ENCODE measurements around the gene TEX19. TPM values are rescaled to one million over a fixed set of nuclear protein-coding genes. Genes with fewer than 3 reads are reported as not detected.

Gene TEX19
- total and polyA plus RNA-seq, 2 of the 4 experiments (the other 2 are of a cell fraction) = under 0.01 to 0.03 TPM

GRCh38 chr17:82374626-82375331 lies 15.7 kb downstream of the TEX19 start:
- H2BK120ac ChIP-seq (ENCODE audit: low read depth, low read length) = no peak overlapping the region
- dilution Hi-C loops (cut with HindIII; ENCODE audit: low sequenced_read_pairs, unreplicated experiment) (no loop called here), in situ Hi-C loops (cut with MboI; ENCODE audit: low sequenced_read_pairs) (no loop called here), intact Hi-C loops (cut with micrococcal nuclease) (no loop called here)
- H2BK5ac ChIP-seq (ENCODE audit: low read depth, low read length, poor library complexity, severe bottlenecking) = no peak overlapping the region
- H3K9me3 ChIP-seq (ENCODE audit: control insufficient read depth, insufficient read depth, low read length) = no peaks in the 10 kb centered on the region
- 38% methylated on average over 59 of the region's 79 CpGs; no CpG with 5 or more reads in 1 of the 2 experiments for WGBS, 2 experiments (ENCODE audit: extremely low coverage in 2 of 2, insufficient read length in 1 of 2)
- no peaks in the 10 kb centered on the region for H3K79me1 ChIP-seq (ENCODE audit: low read depth in 1 of 2, low read length in 2 of 2)
- H3K36me3 ChIP-seq (ENCODE audit: control insufficient read depth, insufficient read depth, low read length) = no peaks in the 10 kb centered on the region
- no peak overlapping the region for H3K18ac ChIP-seq (ENCODE audit: low read depth, low read length)
- no peaks in the 10 kb centered on the region for H3K9me1 ChIP-seq (ENCODE audit: insufficient read depth, low read length)
- H4K5ac ChIP-seq (ENCODE audit: low read depth, low read length) = no peak overlapping the region
- TF ChIP-seq CEBPB (IDR thresholded peaks at IDR 0.05; ENCODE audit: low read depth, low read length) (no peak), RAD21 (IDR thresholded peaks at IDR 0.05; ENCODE audit: low read length) (no peak), CHD1 (IDR thresholded peaks at IDR 0.05; ENCODE audit: low read depth, low read length) (no peak), MAFK (IDR thresholded peaks at IDR 0.05; ENCODE audit: low read depth, low read length) (no peak), USF2 (IDR thresholded peaks at IDR 0.05; ENCODE audit: low read depth, low read length) (no peak), FOS (IDR thresholded peaks at IDR 0.05; ENCODE audit: low read depth, low read length) (no peak), RCOR1 (IDR thresholded peaks at IDR 0.05; ENCODE audit: insufficient replicate concordance, low read length) (no peak), POLR2A (IDR thresholded peaks at IDR 0.05; ENCODE audit: low read depth, low read length) (no peak), SMC3 (IDR thresholded peaks at IDR 0.05; ENCODE audit: low read depth, low read length) (no peak), NFE2L2 (IDR thresholded peaks at IDR 0.05; ENCODE audit: low read depth, low read length) (no peak), MAZ (IDR thresholded peaks at IDR 0.05; ENCODE audit: borderline replicate concordance, low read depth, low read length) (no peak), BHLHE40 (IDR thresholded peaks at IDR 0.05; ENCODE audit: low read depth, low read length) (no peak), CTCF (conservative IDR thresholded peaks at IDR 0.05; ENCODE audit: low read depth, low read length) (no peak), MXI1 (IDR thresholded peaks at IDR 0.05; ENCODE audit: borderline replicate concordance, low read depth, low read length) (no peak)
- H3K4me2 ChIP-seq (ENCODE audit: low read depth, low read length) = no peak overlapping the region
- no peak overlapping the region for H3K27ac ChIP-seq (ENCODE audit: insufficient read depth, low read length)
- CTCF ChIA-PET = no interaction called here
- H3K27me3 ChIP-seq (ENCODE audit: control insufficient read depth, insufficient read depth, low read length) = peaks cover 70% of the 10 kb centered on the region
- no peaks in the 10 kb centered on the region for H4K20me1 ChIP-seq (ENCODE audit: insufficient read depth, low read length)
- H2AFZ ChIP-seq (replicated peaks; ENCODE audit: low read length, poor library complexity) = no peak overlapping the region
- H3K4me1 ChIP-seq (ENCODE audit: control insufficient read depth, insufficient read depth, low read length) = no peaks in the 10 kb centered on the region
- H3K4ac ChIP-seq (ENCODE audit: low read depth, low read length) = no peak overlapping the region
- H3K23ac ChIP-seq (ENCODE audit: low read depth, low read length) = no peak overlapping the region
- no peak overlapping the region for H2BK20ac ChIP-seq (ENCODE audit: low read depth, low read length)
- DNase-seq (no peak), ATAC-seq (ENCODE audit: low read depth) (no peak)
- H3K56ac ChIP-seq (ENCODE audit: extremely low read depth, insufficient read depth, low read length) = no peak overlapping the region
- POLR2A ChIA-PET (ENCODE audit: unreplicated experiment) = no interaction called here
- no peak overlapping the region for H4K8ac ChIP-seq (ENCODE audit: low read depth in 2 of 2, low read length in 2 of 2)
- no peak overlapping the region for H2BK15ac ChIP-seq (ENCODE audit: low read depth, low read length)
- H2AK5ac ChIP-seq (ENCODE audit: low read depth, low read length) = no peak overlapping the region
- no peak overlapping the region for H3K4me3 ChIP-seq (ENCODE audit: insufficient read depth, low read depth, low read length)
- no TSS peak for BruUV-seq (replicated peaks)
- H3K14ac ChIP-seq (replicated peaks; ENCODE audit: low read depth, low read length) = no peak overlapping the region
- no peak overlapping the region for H4K91ac ChIP-seq (ENCODE audit: insufficient read depth, low read depth, low read length)
- H2AK9ac ChIP-seq (replicated peaks; ENCODE audit: low read depth, low read length, poor library complexity) = no peak overlapping the region
- H3K9ac ChIP-seq (ENCODE audit: low read depth, low read length) = no peak overlapping the region

Measured in IMR-90 (cell line).